Osteoblast (primary cell): Measurements from ENCODE around the gene AXIN2. TPM values are rescaled to one million over a fixed set of nuclear protein-coding genes. Genes with fewer than 3 reads are reported as not detected.

Experiments used
- DNase-seq: peaks from one replicate; pipeline ENCODE4 v3.0.0; 2011; ENCODE audit warnings: low spot score, mixed read lengths; ENCODE audit not compliant: insufficient read length; ENCODE audit errors: missing footprints
- H2AFZ ChIP-seq: 2 replicates; pipeline ENCODE4 v1.6.0; 2011; ENCODE audit warnings: mild to moderate bottlenecking, low read length
- H3K27ac ChIP-seq: 2 replicates; pipeline ENCODE4 v1.5.1; 2011; ENCODE audit warnings: mild to moderate bottlenecking, low read depth, low read length, moderate library complexity
- H3K27me3 ChIP-seq: 2 replicates; pipeline ENCODE4 v1.6.0; 2012; ENCODE audit warnings: mild to moderate bottlenecking, control low read depth, inconsistent platforms, low read length, moderate library complexity; ENCODE audit not compliant: insufficient read depth
- H3K36me3 ChIP-seq: 2 replicates; pipeline ENCODE4 v1.5.1; 2011; ENCODE audit warnings: mild to moderate bottlenecking, low read length, control low read depth, moderate library complexity; ENCODE audit not compliant: insufficient read depth
- H3K4me1 ChIP-seq: 2 replicates; pipeline ENCODE4 v1.5.1; 2011; ENCODE audit warnings: mild to moderate bottlenecking, low read length, control low read depth, moderate library complexity; ENCODE audit not compliant: insufficient read depth
- H3K4me2 ChIP-seq: 2 replicates; pipeline ENCODE4 v1.6.0; 2011; ENCODE audit warnings: mild to moderate bottlenecking, low read length; ENCODE audit not compliant: insufficient read depth
- H3K4me3 ChIP-seq: fragments of 200-600 bp; sonication (generic); 3 replicates; pipeline ENCODE4 v1.5.1; 2012; ENCODE audit warnings: mild to moderate bottlenecking, low read length, inconsistent platforms; ENCODE audit not compliant: insufficient read depth
- H3K79me2 ChIP-seq: 2 replicates; pipeline ENCODE4 v1.6.0; 2012; ENCODE audit warnings: mild to moderate bottlenecking, low read length, control low read depth, inconsistent platforms; ENCODE audit not compliant: insufficient read depth
- H3K9me3 ChIP-seq: 2 replicates; pipeline ENCODE4 v1.5.1; 2011; ENCODE audit warnings: low read depth, low read length, control low read depth
- H4K20me1 ChIP-seq: 2 replicates; pipeline ENCODE4 v1.6.0; 2012; ENCODE audit warnings: mild to moderate bottlenecking, low read length, control low read depth; ENCODE audit not compliant: insufficient read depth
- CTCF ChIP-seq: IDR thresholded peaks from 2 replicates; pipeline ENCODE4 v1.5.1; 2011; ENCODE audit warnings: mild to moderate bottlenecking, low read depth, low read length, moderate library complexity; ENCODE audit errors: extremely low read depth
- total RNA-seq: library from RNA; depleted of rRNA; stranded (reverse); fragments of >200 nt; gene quantifications from 2 replicates; pipeline ENCODE4 v1.2.3, GENCODE V29; 2012

The AXIN2 gene
- total RNA-seq, 1 donor = 5.1 TPM

- Histone ChIP-seq H3K27ac (no peak overlapping the region), H3K9me3 (no peaks in the 10 kb centered on the region), H3K36me3 (no peaks in the 10 kb centered on the region), H3K4me3 (no peak overlapping the region), H3K4me2 (no peak overlapping the region), H4K20me1 (no peaks in the 10 kb centered on the region), H3K4me1 (no peaks in the 10 kb centered on the region), H3K27me3 (peaks cover 9% of the 10 kb centered on the region), H3K79me2 (no peaks in the 10 kb centered on the region), H2AFZ (no peak overlapping the region)
- TF ChIP-seq CTCF = no peak
- no peak for DNase-seq
Measured at GRCh38 chr17:65504141-65504540, 57.3 kb downstream of the AXIN2 start.

- H3K9me3 ChIP-seq = no peaks in the 10 kb centered on the region
- TF ChIP-seq CTCF = no peak
- no peak overlapping the region for H3K4me2 ChIP-seq
- H3K36me3 ChIP-seq = no peaks in the 10 kb centered on the region
- no peaks in the 10 kb centered on the region for H3K4me1 ChIP-seq
- no peak overlapping the region for H3K27ac ChIP-seq
- H4K20me1 ChIP-seq = no peaks in the 10 kb centered on the region
- no peaks in the 10 kb centered on the region for H3K79me2 ChIP-seq
- H3K27me3 ChIP-seq = peaks cover 15% of the 10 kb centered on the region
- H2AFZ ChIP-seq = no peak overlapping the region
- DNase-seq = peak; percentile 75
- no peak overlapping the region for H3K4me3 ChIP-seq
Measured at GRCh38 chr17:65503557-65503956, 57.9 kb downstream of the AXIN2 start.

- H3K4me2 ChIP-seq = no peak overlapping the region
Measured at GRCh38 chr17:65498816-65499215, 62.6 kb downstream of the AXIN2 start.

GRCh38 chr17:65496801-65497200 lies 64.6 kb downstream of the AXIN2 start:
- no peaks in the 10 kb centered on the region for H3K79me2 ChIP-seq
- H2AFZ ChIP-seq = no peak overlapping the region
- no peak for TF ChIP-seq CTCF
- H3K27me3 ChIP-seq = peaks cover 32% of the 10 kb centered on the region
- no peak overlapping the region for H3K4me2 ChIP-seq
- no peaks in the 10 kb centered on the region for H3K36me3 ChIP-seq
- no peak for DNase-seq
- H3K9me3 ChIP-seq = no peaks in the 10 kb centered on the region
- no peak overlapping the region for H3K4me3 ChIP-seq
- H3K4me1 ChIP-seq = no peaks in the 10 kb centered on the region
- no peaks in the 10 kb centered on the region for H4K20me1 ChIP-seq
- H3K27ac ChIP-seq = no peak overlapping the region

More at GRCh38 chr17:65498816-65499215, 62.6 kb downstream of the AXIN2 start:
- Histone ChIP-seq H3K4me3 (no peak overlapping the region), H4K20me1 (no peaks in the 10 kb centered on the region), H3K79me2 (no peaks in the 10 kb centered on the region), H3K27ac (no peak overlapping the region), H3K4me1 (no peaks in the 10 kb centered on the region), H3K9me3 (no peaks in the 10 kb centered on the region), H3K36me3 (no peaks in the 10 kb centered on the region), H3K27me3 (peaks cover 33% of the 10 kb centered on the region), H2AFZ (no peak overlapping the region)
- TF ChIP-seq CTCF = no peak
- DNase-seq = no peak
